Measurements from ENCODE around the gene NSD2.
"Not testable (repeated sequence)": the region's sequence is repeated elsewhere in the genome, so short reads cannot be mapped to it uniquely, and the experiment has no call there.

Gene NSD2

DNA sequence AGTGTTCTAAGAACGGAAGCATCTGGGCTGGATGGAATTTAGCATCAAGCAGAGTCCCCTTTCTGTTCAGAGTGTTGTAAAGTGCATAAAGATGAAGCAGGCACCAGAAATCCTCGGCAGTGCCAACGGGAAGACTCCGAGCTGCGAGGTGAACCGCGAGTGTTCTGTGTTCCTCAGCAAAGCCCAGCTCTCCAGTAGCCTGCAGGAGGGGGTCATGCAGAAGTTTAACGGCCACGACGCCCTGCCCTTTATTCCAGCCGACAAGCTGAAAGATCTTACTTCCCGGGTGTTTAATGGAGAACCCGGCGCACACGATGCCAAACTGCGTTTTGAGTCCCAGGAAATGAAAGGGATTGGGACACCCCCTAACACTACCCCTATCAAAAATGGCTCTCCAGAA, 29.4 kb downstream of the NSD2 start:
- no peak for DNase-seq

GRCh38 chr4:1901127-1901526, 29.9 kb downstream of the NSD2 start:
- DNase-seq = no peak

- DNase-seq = no peak
Observed at GRCh38 chr4:1902243-1902642, 31.1 kb downstream of the NSD2 start.

DNA sequence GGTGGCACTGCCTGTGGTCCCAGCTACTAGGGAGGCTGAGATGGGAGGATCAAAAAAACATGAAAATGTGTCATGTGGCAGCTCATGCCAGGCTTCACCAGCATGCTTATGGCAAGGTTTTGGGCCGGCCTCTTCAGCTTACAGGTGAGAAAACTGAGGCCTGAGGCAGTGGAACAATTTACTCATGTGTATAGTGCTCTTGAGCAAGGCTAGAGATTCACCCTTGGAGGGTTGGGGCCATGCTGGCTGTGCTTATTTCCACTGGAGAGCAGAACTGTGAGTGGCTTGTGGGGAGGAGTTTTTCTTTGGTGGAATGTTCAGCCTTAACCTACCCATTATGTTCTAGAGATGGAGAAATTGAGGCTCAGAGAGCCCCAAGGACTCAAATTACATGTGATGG, 31.8 kb downstream of the NSD2 start:
- no peak for DNase-seq

DNA sequence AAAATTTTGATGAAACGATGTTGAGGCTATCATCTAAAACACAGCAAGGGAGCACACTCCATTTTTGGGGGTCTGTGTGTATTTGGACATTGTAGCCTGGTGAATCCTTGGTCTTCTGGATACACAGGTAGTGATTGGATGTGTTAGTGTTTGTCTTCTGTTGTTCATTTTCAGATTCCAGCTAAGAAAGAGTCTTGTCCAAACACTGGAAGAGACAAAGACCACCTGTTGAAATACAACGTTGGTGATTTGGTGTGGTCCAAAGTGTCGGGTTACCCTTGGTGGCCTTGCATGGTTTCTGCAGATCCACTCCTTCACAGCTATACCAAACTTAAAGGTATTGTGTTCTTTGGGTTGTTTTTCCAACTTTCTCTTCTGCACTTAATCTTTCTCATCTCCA, 32.8 kb downstream of the NSD2 start:
- DNase-seq = no peak

DNA sequence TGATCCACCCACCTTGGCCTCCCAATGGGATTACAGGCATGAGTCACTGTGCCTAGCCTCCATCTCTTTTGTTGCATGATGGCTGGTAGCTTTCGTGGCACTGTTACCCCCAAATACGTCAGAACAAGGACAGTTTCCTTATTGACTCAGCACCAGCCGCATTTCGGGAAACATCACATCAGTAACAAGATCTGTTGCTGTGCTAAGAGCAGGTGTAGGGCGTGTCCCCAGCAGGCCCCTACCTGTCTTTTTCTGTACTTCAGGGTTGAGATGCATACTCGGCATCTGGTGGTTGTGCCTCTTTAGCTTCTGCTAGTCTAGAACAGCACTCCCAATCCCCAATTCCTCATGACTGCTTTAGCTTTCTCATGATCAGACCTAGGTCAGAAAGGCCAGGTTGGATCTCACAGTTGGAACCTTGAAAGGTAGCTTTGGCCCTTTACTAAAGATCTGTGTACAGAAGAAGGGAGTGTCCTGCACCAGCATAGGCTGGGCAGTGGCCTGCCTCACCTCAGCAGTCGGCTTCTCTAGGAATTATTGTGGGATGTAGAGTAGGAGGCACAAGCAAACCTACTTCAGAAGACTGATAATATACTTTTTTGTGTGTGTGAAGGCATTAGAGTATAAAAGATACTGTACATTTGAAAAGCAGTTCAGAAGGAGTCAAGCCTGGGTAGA, 36.8 kb downstream of the NSD2 start:
- no peak for DNase-seq

- not testable (repeated sequence) for DNase-seq
Observed at GRCh38 chr4:1909696-1910095, 38.5 kb downstream of the NSD2 start.

DNA sequence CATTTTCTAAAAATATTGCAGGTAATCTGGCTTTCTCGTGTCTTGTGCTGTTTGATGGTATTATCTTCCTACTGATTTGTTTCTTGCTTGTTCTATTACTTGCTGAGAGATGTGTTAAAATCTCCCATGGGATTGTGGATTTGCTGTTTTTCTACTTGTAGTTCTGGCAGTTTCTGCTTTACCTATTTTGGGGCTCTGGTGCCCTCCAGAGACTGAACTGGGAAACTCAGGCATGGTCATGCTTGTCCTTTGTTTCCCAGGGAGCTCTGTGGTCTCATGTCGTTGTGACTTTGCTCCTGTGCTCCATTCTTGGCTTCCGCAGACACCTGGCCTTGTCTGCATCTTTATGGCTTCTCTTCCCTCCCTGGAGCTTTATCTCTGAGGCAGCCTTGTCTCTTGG, 39.5 kb downstream of the NSD2 start:
- DNase-seq = no peak

- DNase-seq = not testable (repeated sequence)
Observed at GRCh38 chr4:1911316-1911715, 40.1 kb downstream of the NSD2 start.

- DNase-seq = no peak
Observed at GRCh38 chr4:1922821-1923220, 51.6 kb downstream of the NSD2 start.

DNA sequence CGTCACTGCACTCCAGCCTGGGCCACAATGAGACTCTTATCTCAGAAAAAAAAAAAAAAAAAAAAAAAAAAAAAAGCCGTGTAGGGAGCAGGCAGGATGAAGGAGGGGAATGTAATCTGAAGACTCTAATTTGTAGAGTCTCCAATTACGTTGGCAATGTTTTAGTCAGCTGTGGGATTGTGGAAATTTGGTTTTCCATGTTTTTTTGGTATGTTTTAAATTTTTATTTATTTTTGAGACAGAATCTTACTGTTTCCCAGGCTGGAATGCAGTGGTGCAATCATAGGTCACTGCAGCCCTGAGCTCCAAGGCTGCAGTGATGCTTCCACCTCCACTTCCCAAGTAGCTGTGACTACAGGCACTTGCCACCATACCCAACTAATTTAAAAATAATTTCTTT, 56.5 kb downstream of the NSD2 start:
- DNase-seq = no peak

DNA sequence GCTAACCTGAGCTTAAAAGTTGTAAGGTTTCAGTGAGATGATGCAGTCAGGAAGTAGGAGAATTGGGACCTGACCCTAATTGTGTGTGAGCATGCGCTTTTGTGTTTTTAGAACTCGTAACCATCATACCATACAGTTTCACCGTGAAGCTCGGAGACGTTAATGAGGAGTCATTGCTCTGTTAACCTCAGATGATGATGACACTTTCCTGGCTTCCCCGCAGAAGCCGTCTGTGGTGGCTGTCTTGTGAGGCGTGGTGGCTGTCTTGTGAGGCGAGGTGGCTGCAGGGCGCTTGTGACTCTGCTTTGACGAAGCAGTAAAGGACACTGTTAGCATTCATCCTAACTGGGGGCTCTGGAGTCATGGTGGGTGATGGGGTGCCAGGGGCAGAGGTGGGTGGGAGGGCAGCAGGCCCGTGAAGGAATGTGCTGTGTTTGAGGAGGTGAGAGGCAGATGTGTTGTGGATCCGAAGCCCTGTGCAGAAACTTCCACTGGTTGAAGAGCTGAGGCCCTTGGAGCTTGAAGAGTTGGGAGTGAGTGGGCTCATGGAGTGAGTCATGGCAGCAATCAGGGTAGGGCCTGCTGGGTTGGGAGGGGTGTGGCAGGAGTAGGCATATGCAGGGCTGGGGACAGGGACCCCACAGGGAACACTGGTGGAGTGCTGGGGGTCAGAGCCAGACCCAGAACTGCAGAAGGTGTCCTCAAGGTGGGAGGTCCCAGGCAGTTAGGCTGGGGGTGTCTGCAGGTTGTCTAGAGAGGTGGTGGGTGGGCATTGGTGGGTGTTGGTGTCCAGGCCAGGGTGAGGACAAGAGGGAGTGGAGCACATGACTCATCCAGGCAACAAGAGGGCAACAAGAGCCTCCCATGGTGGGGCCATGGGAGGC, 57.4 kb downstream of the NSD2 start:
- no peak for DNase-seq

GRCh38 chr4:1932736-1933135, 61.5 kb downstream of the NSD2 start:
- no peak for DNase-seq

DNA sequence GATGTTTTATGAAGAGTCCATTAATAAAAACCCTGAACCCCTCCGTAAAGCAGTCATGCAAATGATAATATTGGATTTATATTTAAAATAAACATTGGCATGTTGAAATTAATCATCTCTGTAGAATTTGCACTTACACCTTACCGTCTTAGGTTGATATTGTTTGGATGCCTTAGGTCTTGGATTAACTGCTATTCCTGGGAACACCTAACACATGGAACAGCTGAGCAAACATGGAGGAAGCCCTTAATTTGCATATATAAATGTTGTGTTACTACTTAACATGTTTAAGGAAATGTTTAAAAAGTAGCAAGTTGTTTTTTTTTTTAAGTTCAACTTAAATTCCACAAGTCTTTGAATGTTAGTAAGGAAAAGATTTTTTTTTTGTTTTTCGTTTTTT, 62.5 kb downstream of the NSD2 start:
- no peak for DNase-seq

- DNase-seq = no peak
Observed at GRCh38 chr4:1937550-1937949, 66.4 kb downstream of the NSD2 start.

DNA sequence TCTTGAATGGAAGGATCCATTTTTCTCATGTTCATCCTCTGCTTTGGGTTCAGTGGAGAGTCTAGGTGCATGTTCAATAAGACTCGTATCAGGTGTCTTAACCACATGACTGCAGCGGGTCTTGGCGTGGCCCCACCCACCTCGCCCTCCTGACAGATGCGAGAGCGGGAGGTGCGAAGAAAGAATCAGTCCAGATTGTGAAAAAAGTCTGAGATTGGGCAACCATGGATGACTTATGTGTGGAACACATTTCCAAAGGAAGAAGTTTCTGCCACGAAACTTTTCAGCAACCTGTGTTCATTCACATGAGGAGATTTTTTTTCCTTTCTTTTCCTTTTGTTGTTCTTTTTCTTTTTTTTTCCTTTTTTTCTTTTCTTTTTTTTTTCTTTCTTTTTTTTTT, 66.8 kb downstream of the NSD2 start:
- no peak for DNase-seq

GRCh38 chr4:1939664-1940509, 68.7 kb downstream of the NSD2 start:
- DNase-seq = no peak

- DNase-seq = no peak
Observed at GRCh38 chr4:1940566-1940965, 69.4 kb downstream of the NSD2 start.

DNA sequence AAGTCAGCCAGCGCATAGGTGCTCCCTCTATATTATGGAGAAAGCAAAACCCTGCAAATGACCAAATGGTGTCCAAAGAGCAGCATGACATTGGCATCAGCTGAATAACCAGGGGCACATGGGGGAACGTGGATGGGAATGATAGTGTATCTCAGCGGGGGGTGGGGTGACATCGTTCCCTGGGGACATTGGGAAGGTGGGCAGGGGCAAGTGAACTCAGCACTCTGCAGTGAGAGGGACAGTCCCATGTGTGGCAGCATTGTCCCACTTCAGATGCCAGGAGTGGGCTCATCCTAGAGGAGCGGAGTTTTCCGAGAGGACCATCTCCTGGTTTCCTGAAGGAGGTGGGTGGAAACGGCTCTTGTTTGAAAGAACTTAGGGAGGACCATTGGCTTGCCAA, 72.7 kb downstream of the NSD2 start:
- DNase-seq = no peak

DNA sequence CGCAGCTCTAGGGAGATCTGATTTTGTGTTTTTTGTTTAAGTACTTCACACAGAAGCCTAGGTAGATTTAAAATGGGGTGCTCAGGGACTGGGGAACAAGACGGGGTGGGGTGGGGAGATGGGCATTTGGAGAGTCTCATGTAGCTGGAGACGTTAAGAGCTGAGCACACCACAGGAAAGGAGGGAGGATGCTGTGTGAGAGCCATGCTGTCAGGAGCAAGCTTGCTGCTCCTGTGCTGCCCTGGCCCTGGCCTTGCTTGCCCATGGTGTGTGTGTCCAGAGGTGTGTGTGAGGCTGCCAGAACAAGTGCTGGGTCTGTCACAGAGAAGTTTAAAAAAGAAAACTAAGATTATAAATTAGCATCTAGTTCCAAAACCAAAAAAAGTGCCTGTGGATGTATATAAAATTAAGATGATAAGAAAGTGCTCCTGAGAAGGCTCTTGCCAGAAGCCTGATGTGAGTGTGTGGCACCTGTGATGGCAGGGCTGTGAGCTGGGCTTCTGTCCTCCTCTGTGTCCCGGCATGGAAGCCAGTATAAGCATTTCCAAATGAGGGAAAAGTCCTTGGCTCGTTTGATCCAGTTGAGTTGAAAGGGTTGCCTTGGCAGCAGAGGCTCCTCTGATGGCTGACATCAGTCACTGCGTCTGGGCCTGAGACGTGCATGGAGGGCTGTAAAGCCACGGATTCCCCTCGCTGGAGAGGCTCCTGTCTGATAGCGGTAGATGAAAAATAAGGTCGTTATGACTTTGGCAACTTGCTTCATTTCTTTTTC, 74.1 kb downstream of the NSD2 start:
- no peak for DNase-seq

DNA sequence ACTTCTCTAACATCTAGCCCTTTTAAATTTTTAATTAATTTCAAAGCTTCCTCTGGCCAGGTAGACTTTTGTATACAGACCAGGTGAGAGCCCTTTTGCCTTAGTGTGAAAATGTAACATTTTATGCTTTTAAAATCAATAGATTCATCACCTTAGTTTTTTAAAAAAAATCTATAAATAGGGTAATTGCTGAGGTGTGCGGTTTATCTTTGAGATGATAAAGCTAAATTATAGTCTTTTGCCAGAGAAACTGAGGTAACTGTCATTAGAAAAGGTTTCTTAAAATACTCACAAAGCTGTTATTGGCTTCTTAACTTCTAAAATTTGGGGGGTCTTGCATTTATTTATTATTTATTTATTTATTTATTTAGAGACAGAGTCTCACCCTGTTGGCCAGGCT, 74.7 kb downstream of the NSD2 start:
- no peak for DNase-seq

- DNase-seq = no peak
Observed at GRCh38 chr4:1948232-1948631, 77.0 kb downstream of the NSD2 start.
